ENCODE results near the gene CRTAC1. TPM values are rescaled to one million over a fixed set of nuclear protein-coding genes. Genes with fewer than 3 reads are reported as not detected.

The CRTAC1 gene
- polyA plus RNA-seq, 3 donors = not detected

GRCh38 chr10:97876402-97876801, 154.0 kb downstream of the CRTAC1 start:
- no peaks in the 10 kb centered on the region for H3K79me2 ChIP-seq (ENCODE audit: insufficient read depth, low read length)
- H3K4me1 ChIP-seq (ENCODE audit: control insufficient read depth in 1 of 2, insufficient read depth in 2 of 2, low read length in 2 of 2) = no peaks in the 10 kb centered on the region
- Mint-ChIP-seq H3K4me3 (no peak overlapping the region), H3K27me3 (ENCODE audit: low read depth in 3 of 3) (peaks cover 10 to 13% (median 12%) of the 10 kb centered on the region in 3 donors), H3K27ac (no peak overlapping the region), H3K4me1 (no peaks in the 10 kb centered on the region), H3K9me3 (peaks cover 0 to 4% (median 0%) of the 10 kb centered on the region in 7 donors), H3K36me3 (no peaks in the 10 kb centered on the region)
- no peaks in the 10 kb centered on the region for H3K36me3 ChIP-seq (replicated peaks in 1 of 2; ENCODE audit: control insufficient read depth in 1 of 2, insufficient read depth in 2 of 2, low read length in 2 of 2)
- H4K20me1 ChIP-seq (ENCODE audit: insufficient read depth, low read length) = no peaks in the 10 kb centered on the region
- no peak overlapping the region for H3K9ac ChIP-seq (ENCODE audit: insufficient read depth, low read length, poor library complexity, severe bottlenecking)
- H3K4me2 ChIP-seq (replicated peaks; ENCODE audit: extremely low read depth, low read length, poor library complexity, severe bottlenecking) = no peak overlapping the region
- no peak overlapping the region for H3K4me3 ChIP-seq (replicated peaks in 1 of 3; ENCODE audit: low read depth in 2 of 3, low read length in 3 of 3)
- intact Hi-C loops (cut with micrococcal nuclease) = no loop called here
- no peak overlapping the region for H2AFZ ChIP-seq (ENCODE audit: insufficient read depth, low read depth, low read length, poor library complexity, severe bottlenecking)
- DNase-seq = no peak
- no peak for TF ChIP-seq CTCF (IDR thresholded peaks at IDR 0.05)
- no peaks in the 10 kb centered on the region for H3K9me3 ChIP-seq (replicated peaks in 1 of 2; ENCODE audit: control insufficient read depth in 1 of 2, insufficient read depth in 1 of 2, low read length in 2 of 2)
- H3K27me3 ChIP-seq (ENCODE audit: control insufficient read depth in 2 of 2, insufficient read depth in 2 of 2, low read length in 2 of 2) = no peaks in the 10 kb centered on the region
- WGBS (ENCODE audit: insufficient coverage) = 89% methylated on average over 3 of the region's 4 CpGs
- H3K27ac ChIP-seq (ENCODE audit: low read depth in 1 of 2, low read length in 2 of 2) = no peak overlapping the region

- H3K27ac ChIP-seq (ENCODE audit: low read depth in 1 of 2, low read length in 2 of 2) = no peak overlapping the region
- H3K9me3 Mint-ChIP-seq = peaks cover 0 to 4% (median 0%) of the 10 kb centered on the region in 7 donors
- H3K4me2 ChIP-seq (replicated peaks; ENCODE audit: extremely low read depth, low read length, poor library complexity, severe bottlenecking) = no peak overlapping the region
- no peaks in the 10 kb centered on the region for H4K20me1 ChIP-seq (ENCODE audit: insufficient read depth, low read length)
- no peaks in the 10 kb centered on the region for H3K36me3 ChIP-seq (replicated peaks in 1 of 2; ENCODE audit: control insufficient read depth in 1 of 2, insufficient read depth in 2 of 2, low read length in 2 of 2)
- TF ChIP-seq CTCF (IDR thresholded peaks at IDR 0.05) = no peak
- H3K4me1 Mint-ChIP-seq = no peaks in the 10 kb centered on the region
- no peak for DNase-seq
- H3K27ac Mint-ChIP-seq = no peak overlapping the region
- H3K79me2 ChIP-seq (ENCODE audit: insufficient read depth, low read length) = no peaks in the 10 kb centered on the region
- H3K9ac ChIP-seq (ENCODE audit: insufficient read depth, low read length, poor library complexity, severe bottlenecking) = no peak overlapping the region
- no peak overlapping the region for H3K4me3 ChIP-seq (replicated peaks in 1 of 3; ENCODE audit: low read depth in 2 of 3, low read length in 3 of 3)
- H3K36me3 Mint-ChIP-seq = no peaks in the 10 kb centered on the region
- H3K27me3 Mint-ChIP-seq (ENCODE audit: low read depth in 3 of 3) = peaks cover 7 to 13% (median 9%) of the 10 kb centered on the region in 3 donors
- no peaks in the 10 kb centered on the region for H3K4me1 ChIP-seq (ENCODE audit: control insufficient read depth in 1 of 2, insufficient read depth in 2 of 2, low read length in 2 of 2)
- H2AFZ ChIP-seq (ENCODE audit: insufficient read depth, low read depth, low read length, poor library complexity, severe bottlenecking) = no peak overlapping the region
- peaks cover 2% of the 10 kb centered on the region in 2 donors for H3K27me3 ChIP-seq (ENCODE audit: control insufficient read depth in 2 of 2, insufficient read depth in 2 of 2, low read length in 2 of 2)
- no peaks in the 10 kb centered on the region for H3K9me3 ChIP-seq (replicated peaks in 1 of 2; ENCODE audit: control insufficient read depth in 1 of 2, insufficient read depth in 1 of 2, low read length in 2 of 2)
- H3K4me3 Mint-ChIP-seq = no peak overlapping the region
- intact Hi-C loops (cut with micrococcal nuclease) = no loop called here
- 76% methylated on average over 7 of the region's 7 CpGs for WGBS (ENCODE audit: insufficient coverage)
Observed at GRCh38 chr10:97875391-97875790, 155.0 kb downstream of the CRTAC1 start.
